Cardiac ventricle fibroblast (primary cell): ENCODE measurements around the gene KIF20B. TPM values are rescaled to one million over a fixed set of nuclear protein-coding genes. Genes with fewer than 3 reads are reported as not detected.

Experiments used
- total RNA-seq: library from RNA; depleted of rRNA; stranded (reverse); fragments of >200 nt; gene quantifications from 2 replicates; pipeline ENCODE4 v1.2.3, GENCODE V29; 2015

KIF20B gene
- 2.1 and 2.4 TPM in 2 replicates for total RNA-seq

GRCh38 chr10:89701242-89702120, at the start of gene KIF20B:
Gene KIF20B (plus strand): TSS chr10:89701590. CDS start chr10:89705295, 3,705 bp downstream.

Other genes starting within 250 kb of the KIF20B start
- 0.81 and 1.1 TPM in 2 replicates for gene SLC16A12, start 166.0 kb upstream of the KIF20B start, total RNA-seq
- 6.1 and 10.4 TPM in 2 replicates for gene PANK1, start 56.3 kb upstream of the KIF20B start, total RNA-seq